HEK293 (cell line): ENCODE results near the gene RASGRF2.

Experiments used
- HIC1 ChIP-seq: fragments of 450-650 bp; formaldehyde crosslinking; IDR thresholded peaks from 2 replicates; pipeline ENCODE4 v1.5.1; 2016; ENCODE audit warnings: missing biosample characterization, missing genetic modification characterization
- KLF9 ChIP-seq: fragments of 450-650 bp; formaldehyde crosslinking; IDR thresholded peaks from 2 replicates; pipeline ENCODE4 v1.5.1; 2016; ENCODE audit warnings: missing biosample characterization, missing genetic modification characterization, low read depth
- MEIS1 ChIP-seq: sonication (generic); formaldehyde crosslinking; IDR thresholded peaks from 2 replicates; pipeline ENCODE4 v1.8.1; 2022; ENCODE audit warnings: missing genetic modification reagents, mild to moderate bottlenecking, borderline replicate concordance
- PRDM2 ChIP-seq: fragments of 450-650 bp; formaldehyde crosslinking; IDR thresholded peaks from 2 replicates; pipeline ENCODE4 v1.5.1; 2016; ENCODE audit warnings: missing biosample characterization, missing genetic modification characterization, borderline replicate concordance
- SCRT1 ChIP-seq: fragments of 450-650 bp; formaldehyde crosslinking; IDR thresholded peaks from 2 replicates; pipeline ENCODE4 v1.5.1; 2016; ENCODE audit warnings: missing biosample characterization, missing genetic modification characterization, borderline replicate concordance
- SP2 ChIP-seq: fragments of 450-650 bp; formaldehyde crosslinking; IDR thresholded peaks from 2 replicates; pipeline ENCODE4 v1.5.1; 2016; ENCODE audit warnings: missing biosample characterization, missing genetic modification characterization
- ZBTB44 ChIP-seq: fragments of 450-650 bp; IDR thresholded peaks from 2 replicates; pipeline ENCODE4 v1.5.1; 2018; ENCODE audit warnings: missing biosample characterization, mild to moderate bottlenecking, missing genetic modification characterization
- ZBTB8A ChIP-seq: fragments of 450-650 bp; formaldehyde crosslinking; IDR thresholded peaks from 2 replicates; pipeline ENCODE4 v1.5.1; 2016; ENCODE audit warnings: missing biosample characterization, missing genetic modification characterization
- ZNF404 ChIP-seq: fragments of 450-650 bp; formaldehyde crosslinking; IDR thresholded peaks from 2 replicates; pipeline ENCODE4 v1.5.1; 2017; ENCODE audit warnings: missing biosample characterization, missing genetic modification characterization
- ZNF521 ChIP-seq: fragments of 450-650 bp; formaldehyde crosslinking; IDR thresholded peaks from 2 replicates; pipeline ENCODE4 v1.5.1; 2017; ENCODE audit warnings: missing biosample characterization, mild to moderate bottlenecking, missing genetic modification characterization
- ZNF530 ChIP-seq: fragments of 450-650 bp; formaldehyde crosslinking; IDR thresholded peaks from 2 replicates; pipeline ENCODE4 v1.5.1; 2016; ENCODE audit warnings: low read depth, missing biosample characterization, missing genetic modification characterization
- ZNF561 ChIP-seq: fragments of 450-650 bp; IDR thresholded peaks from 2 replicates; pipeline ENCODE4 v1.5.1; 2018; ENCODE audit warnings: missing biosample characterization, missing genetic modification characterization, borderline replicate concordance
- ZNF624 ChIP-seq: fragments of 450-650 bp; formaldehyde crosslinking; IDR thresholded peaks from 2 replicates; pipeline ENCODE4 v1.5.1; 2017; ENCODE audit warnings: missing biosample characterization, missing genetic modification characterization
- ZNF658 ChIP-seq: fragments of 450-650 bp; formaldehyde crosslinking; IDR thresholded peaks from 2 replicates; pipeline ENCODE4; 2016; ENCODE audit warnings: missing biosample characterization, missing genetic modification characterization
- ZNF707 ChIP-seq: fragments of 450-650 bp; formaldehyde crosslinking; IDR thresholded peaks from 2 replicates; pipeline ENCODE4 v1.5.1; 2016; ENCODE audit warnings: missing biosample characterization, missing genetic modification characterization
- ZNF830 ChIP-seq: fragments of 450-650 bp; IDR thresholded peaks from 2 replicates; pipeline ENCODE4 v1.5.0; 2018; ENCODE audit warnings: missing biosample characterization, missing genetic modification characterization, low read depth, mild to moderate bottlenecking, moderate library complexity
- ZSCAN30 ChIP-seq: fragments of 450-650 bp; IDR thresholded peaks from 2 replicates; pipeline ENCODE4 v1.5.1; 2018; ENCODE audit warnings: missing biosample characterization, mild to moderate bottlenecking, missing genetic modification characterization, moderate library complexity
- ZSCAN4 ChIP-seq: fragments of 450-650 bp; formaldehyde crosslinking; IDR thresholded peaks from 2 replicates; pipeline ENCODE4 v1.5.1; 2017; ENCODE audit warnings: missing biosample characterization, missing genetic modification characterization
- ZSCAN5A ChIP-seq: fragments of 450-650 bp; formaldehyde crosslinking; IDR thresholded peaks from 2 replicates; pipeline ENCODE4 v1.5.1; 2016; ENCODE audit warnings: missing biosample characterization, missing genetic modification characterization
- ZXDB ChIP-seq: fragments of 450-650 bp; formaldehyde crosslinking; IDR thresholded peaks from 2 replicates; pipeline ENCODE4 v1.5.1; 2016; ENCODE audit warnings: missing biosample characterization, missing genetic modification characterization
- TF ChIP-seq, protein P1 (sequence below): fragments of 450-650 bp; formaldehyde crosslinking; IDR thresholded peaks from 2 replicates; pipeline ENCODE4 v1.5.1; 2016; ENCODE audit warnings: missing biosample characterization, missing genetic modification characterization
- TF ChIP-seq, protein P2 (sequence below): fragments of 450-650 bp; formaldehyde crosslinking; IDR thresholded peaks from 2 replicates; pipeline ENCODE4 v1.5.1; 2017; ENCODE audit warnings: missing biosample characterization, missing genetic modification characterization

RASGRF2 gene

DNA sequence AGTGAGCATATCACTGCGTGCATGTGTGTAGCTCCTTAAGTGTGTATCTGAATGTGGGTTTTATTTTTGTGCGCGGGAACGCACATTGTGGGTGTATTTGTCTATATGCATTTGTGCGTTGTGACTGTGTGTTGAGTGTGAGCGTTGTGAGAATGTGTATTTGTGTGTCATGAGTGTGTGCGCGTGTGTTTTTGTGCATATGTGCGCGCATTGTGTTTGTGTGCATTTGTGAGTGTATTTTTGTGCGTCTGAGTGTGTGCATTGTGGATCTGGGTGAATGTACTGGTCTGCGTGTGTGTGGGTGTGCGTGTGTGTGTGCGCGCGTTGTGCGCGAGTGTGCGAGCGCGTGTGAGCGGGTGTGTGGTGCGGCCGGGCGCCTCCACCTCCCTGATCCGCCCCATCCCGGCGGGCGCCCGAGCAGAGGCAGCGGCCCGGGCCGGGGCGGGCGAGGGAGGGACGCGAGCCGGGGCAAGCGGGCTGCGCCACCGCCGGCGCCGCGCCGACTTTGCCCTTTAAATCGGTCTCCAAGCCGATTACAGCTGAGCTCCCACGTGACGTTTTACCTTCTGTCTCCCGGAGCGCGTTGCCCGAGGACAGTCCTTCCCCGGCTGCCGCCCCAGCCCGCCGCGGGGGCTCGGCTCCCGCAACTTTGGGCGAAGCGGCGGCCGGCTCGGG lies at the start of gene RASGRF2 (continued):
- TF ChIP-seq HIC1 (tag by site-specific recombination) (no peak), ZNF530 (tag by site-specific recombination) (no peak), PRDM2 (no peak), ZXDB (no peak), ZSCAN30 (tag by site-specific recombination) (no peak), ZNF624 (tag by site-specific recombination) (no peak), SP2 (no peak), ZBTB44 (tag by site-specific recombination) (no peak), KLF9 (peak; percentile 76; the same call in 1 of the 2 replicates), ZSCAN5A (peak; percentile 63; the same call in 1 of the 2 replicates), ZSCAN4 (peak; percentile 98), ZBTB8A (peak; percentile 85), MEIS1 (CRISPR knock-in tag) (no peak), ZNF404 (no peak), ZNF707 (tag by site-specific recombination) (no peak), ZNF561 (tag by site-specific recombination) (peak; percentile 75; the same call in 1 of the 2 replicates), SCRT1 (0 out of 2 replicates have a peak, but pooled peaks have one; percentile 18), ZNF658 (tag by site-specific recombination) (no peak), ZNF521 (tag by site-specific recombination) (no peak), ZNF830 (no peak)
- TF ChIP-seq, protein P1, sequence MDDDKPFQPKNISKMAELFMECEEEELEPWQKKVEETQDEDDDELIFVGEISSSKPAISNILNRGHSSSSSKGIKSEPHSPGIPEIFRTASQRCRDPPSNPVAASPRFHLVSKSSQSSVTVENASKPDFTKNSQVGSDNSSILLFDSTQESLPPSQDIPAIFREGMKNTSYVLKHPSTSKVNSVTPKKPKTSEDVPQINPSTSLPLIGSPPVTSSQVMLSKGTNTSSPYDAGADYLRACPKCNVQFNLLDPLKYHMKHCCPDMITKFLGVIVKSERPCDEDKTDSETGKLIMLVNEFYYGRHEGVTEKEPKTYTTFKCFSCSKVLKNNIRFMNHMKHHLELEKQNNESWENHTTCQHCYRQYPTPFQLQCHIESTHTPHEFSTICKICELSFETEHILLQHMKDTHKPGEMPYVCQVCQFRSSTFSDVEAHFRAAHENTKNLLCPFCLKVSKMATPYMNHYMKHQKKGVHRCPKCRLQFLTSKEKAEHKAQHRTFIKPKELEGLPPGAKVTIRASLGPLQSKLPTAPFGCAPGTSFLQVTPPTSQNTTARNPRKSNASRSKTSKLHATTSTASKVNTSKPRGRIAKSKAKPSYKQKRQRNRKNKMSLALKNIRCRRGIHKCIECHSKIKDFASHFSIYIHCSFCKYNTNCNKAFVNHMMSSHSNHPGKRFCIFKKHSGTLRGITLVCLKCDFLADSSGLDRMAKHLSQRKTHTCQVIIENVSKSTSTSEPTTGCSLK (tag by site-specific recombination), result no peak
- TF ChIP-seq, protein P2, sequence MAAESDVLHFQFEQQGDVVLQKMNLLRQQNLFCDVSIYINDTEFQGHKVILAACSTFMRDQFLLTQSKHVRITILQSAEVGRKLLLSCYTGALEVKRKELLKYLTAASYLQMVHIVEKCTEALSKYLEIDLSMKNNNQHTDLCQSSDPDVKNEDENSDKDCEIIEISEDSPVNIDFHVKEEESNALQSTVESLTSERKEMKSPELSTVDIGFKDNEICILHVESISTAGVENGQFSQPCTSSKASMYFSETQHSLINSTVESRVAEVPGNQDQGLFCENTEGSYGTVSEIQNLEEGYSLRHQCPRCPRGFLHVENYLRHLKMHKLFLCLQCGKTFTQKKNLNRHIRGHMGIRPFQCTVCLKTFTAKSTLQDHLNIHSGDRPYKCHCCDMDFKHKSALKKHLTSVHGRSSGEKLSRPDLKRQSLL, result no peak
